Measurements from ENCODE around the gene DDX19B.
A peak's percentile ranks its signal among the peaks of the same experiment; 100 is the strongest.
"Not testable (repeated sequence)": the region's sequence is repeated elsewhere in the genome, so short reads cannot be mapped to it uniquely, and the experiment has no call there.

DDX19B gene

GRCh38 chr16:70304892-70305448 is 6.0 kb downstream of the DDX19B start:
- TF ChIP-seq POLR2A (IDR thresholded peaks at IDR 0.05; ENCODE audit: low read depth, low read length) = no peak
- FAIRE-seq (peak; percentile 38), DNase-seq (ENCODE audit: insufficient read length, low spot score) (no peak)

DNA sequence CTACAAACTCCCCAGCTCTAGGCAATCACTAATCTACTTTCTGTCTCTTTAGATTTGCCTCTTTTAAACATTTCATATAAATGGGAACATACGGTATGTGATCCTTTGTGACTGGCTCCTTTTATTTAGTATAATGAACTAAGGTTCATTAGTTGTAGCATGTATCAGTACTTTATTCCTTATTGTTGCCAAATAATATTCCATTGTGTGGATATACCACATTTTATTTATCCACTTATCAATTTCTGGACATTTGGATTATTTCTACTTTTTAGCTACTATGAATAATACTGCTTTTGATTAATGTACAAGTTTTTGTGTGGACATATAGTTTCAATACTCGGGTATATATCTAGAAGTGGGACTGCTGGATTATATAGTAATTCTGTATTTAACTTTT is 7.9 kb downstream of the DDX19B start:
- DNase-seq (ENCODE audit: insufficient read length, low spot score) (no peak), FAIRE-seq (no peak)
- no peak for TF ChIP-seq POLR2A (IDR thresholded peaks at IDR 0.05; ENCODE audit: low read depth, low read length)

GRCh38 chr16:70307726-70308125 is 8.7 kb downstream of the DDX19B start:
- not testable (repeated sequence) for FAIRE-seq; DNase-seq (ENCODE audit: insufficient read length, low spot score)

DNA sequence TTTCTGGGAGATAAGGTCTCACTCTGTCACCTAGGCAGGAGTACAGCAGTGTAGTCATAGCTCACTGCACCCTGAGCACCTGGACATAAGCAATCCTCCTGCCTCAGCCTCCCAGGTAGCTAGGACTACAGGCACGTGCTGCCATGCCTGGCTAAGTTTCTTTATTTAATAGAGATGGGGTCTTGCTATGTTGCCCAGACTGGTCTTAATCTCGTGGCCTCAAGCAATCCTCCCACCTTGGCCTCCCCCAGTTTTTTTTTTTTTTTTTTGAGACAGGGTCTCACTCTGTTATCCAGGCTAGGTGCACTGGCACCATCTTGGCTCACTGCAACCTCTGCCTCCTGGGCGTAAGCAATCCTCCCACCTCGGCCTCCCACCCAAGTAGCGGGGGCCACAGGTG is 21.1 kb downstream of the DDX19B start:
- TF ChIP-seq POLR2A (IDR thresholded peaks at IDR 0.05; ENCODE audit: low read depth, low read length) = no peak
- FAIRE-seq = no peak
- no peak for DNase-seq (ENCODE audit: insufficient read length, low spot score)

DNA sequence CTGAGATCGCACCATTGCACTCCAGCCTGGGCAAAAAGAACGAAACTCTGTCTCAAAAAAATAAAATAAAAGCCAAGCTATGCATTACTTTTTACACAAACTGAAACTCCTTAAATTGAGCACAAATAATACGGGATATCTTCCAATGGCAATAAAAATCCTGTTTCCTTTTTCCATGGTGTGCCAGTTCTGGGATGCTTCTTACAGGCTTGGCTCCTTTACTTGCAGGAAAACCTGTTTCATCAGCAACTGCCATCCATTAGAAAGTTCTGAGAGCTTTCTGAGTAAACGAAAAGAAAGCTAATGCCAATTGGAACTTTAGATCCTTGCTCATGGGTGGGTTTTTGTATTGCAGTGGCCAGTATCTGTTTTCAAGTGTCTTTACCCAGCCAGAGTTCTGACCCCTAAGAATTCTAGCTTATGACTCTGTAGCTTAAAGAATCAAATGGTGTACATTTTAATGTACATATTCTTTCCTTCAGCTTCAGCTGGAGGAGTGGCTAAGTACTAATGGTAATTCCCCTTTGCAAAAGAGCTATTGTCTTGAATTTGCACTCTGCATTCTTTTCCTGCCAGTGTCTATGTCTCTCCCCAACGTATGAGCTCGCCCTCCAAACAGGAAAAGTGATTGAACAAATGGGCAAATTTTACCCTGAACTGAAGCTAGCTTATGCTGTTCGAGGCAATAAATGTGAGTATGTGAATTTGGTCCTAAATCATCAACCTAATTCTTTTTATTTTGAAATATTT is 26.2 kb downstream of the DDX19B start:
- FAIRE-seq = no peak
- no peak for TF ChIP-seq POLR2A (IDR thresholded peaks at IDR 0.05; ENCODE audit: low read depth, low read length)

DNA sequence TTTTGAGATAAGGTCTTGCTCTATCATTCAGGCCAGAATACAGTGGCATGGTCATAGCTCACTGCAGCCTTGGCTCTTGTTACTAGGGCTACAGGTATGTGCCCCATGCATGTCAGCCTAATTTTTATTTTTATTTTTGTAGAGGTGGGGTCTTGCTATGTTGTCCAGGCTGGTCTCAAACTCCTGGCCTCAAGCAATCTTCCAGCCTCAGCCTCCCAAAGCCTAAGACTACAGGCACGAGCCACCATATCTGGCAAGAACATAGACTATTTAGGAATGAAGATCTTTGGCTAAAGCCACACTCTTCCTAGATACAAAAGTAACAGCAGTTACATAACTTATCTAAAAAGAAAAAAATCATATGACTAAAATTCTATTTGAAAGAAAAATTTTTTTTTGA is 32.1 kb downstream of the DDX19B start:
- no peak for TF ChIP-seq POLR2A (IDR thresholded peaks at IDR 0.05; ENCODE audit: low read depth, low read length)

More for the DNA sequence above, 26.2 kb downstream of the DDX19B start:
- no peak for DNase-seq (ENCODE audit: insufficient read length, low spot score)

DNA sequence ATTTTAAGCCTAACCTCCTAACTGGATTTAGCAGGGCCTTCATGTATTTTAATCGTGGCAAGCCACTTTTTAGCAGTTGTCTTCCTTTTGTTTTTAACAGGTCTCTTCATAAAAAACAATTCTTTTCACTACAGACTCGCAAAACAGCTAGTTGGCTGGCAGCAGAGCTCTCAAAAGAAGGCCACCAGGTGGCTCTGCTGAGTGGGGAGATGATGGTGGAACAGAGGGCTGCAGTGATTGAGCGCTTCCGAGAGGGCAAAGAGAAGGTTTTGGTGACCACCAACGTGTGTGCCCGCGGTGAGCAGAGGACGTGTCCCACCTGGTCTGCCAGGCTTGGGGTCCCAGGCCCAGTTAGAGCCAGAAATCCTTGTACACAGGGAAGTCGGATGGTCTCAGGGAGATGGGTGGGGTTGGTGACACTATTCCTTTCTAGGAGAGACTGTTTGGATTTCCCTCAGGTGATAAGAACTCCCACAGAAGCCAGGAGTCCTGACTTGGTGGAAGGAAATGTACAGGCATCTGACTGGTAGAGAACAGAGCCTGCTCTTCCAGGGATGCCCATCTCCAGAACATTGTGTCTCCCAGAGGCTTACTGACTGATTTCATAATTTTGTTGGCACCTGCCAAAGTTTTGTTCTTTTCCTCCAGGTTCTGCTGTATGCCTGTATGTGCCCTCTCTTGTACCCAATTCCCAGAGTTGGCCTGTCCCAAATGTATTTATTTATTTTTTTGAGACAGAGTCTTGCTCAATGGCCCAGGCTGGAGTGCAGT is 32.8 kb downstream of the DDX19B start:
- DNase-seq (ENCODE audit: insufficient read length, low spot score) = no peak
- FAIRE-seq = no peak
- TF ChIP-seq POLR2A (IDR thresholded peaks at IDR 0.05; ENCODE audit: low read depth, low read length) = no peak

More for the DNA sequence above, 32.1 kb downstream of the DDX19B start:
- FAIRE-seq = no peak
- DNase-seq (ENCODE audit: insufficient read length, low spot score) = no peak

- DNase-seq (ENCODE audit: insufficient read length, low spot score); FAIRE-seq: not testable (repeated sequence)
These were observed 33.7 kb downstream of the DDX19B start for GRCh38 chr16:70332728-70333127.

- TF ChIP-seq POLR2A (IDR thresholded peaks at IDR 0.05; ENCODE audit: low read depth, low read length) = no peak
- FAIRE-seq (no peak), DNase-seq (ENCODE audit: insufficient read length, low spot score) (no peak)
These were observed 38.8 kb downstream of the DDX19B start for GRCh38 chr16:70337814-70338213.

GRCh38 chr16:70341600-70341999 is 42.6 kb downstream of the DDX19B start:
- no peak for TF ChIP-seq POLR2A (IDR thresholded peaks at IDR 0.05; ENCODE audit: low read depth, low read length)
- DNase-seq (ENCODE audit: insufficient read length, low spot score) (no peak), FAIRE-seq (no peak)

DNA sequence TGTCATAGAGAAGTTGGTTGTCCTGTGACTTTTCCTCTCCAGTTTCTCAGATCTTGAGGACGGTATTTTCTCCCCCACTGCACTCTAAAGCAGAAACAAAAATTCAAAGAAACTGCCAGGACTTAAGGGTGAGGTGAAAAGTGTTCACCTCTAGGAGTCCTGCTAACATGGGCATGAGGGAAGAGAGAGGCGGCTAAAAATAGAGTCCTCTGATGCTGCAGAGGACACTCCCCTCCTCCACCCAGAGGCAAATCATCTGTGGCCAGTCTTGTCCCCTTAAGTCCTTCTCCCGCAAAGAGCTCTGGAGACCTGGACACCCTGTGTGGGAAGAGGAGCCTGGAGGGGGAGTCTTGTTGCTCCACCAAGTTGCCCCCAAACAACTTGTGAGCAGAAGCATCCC is 43.0 kb downstream of the DDX19B start:
- DNase-seq (ENCODE audit: insufficient read length, low spot score) (no peak), FAIRE-seq (no peak)
- no peak for TF ChIP-seq POLR2A (IDR thresholded peaks at IDR 0.05; ENCODE audit: low read depth, low read length)

DNA sequence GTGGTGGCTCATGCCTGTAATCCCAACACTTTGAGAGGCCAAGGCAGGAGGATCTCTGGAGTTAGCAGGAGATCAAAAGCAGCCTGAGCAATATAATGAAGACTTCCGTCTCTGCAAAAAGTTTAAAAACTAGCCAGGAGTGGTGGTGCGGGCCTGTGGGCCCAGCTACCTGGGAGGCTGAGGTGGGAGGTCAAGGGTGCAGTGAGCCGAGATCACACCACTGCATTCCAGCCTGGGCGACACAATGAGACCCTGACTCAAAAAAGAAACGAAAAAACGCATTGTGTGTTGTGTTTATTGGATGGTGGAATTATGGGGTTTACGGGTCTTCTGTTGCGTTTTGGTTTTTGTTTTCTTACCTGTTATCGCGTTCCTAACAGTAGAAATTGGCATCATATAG is 46.9 kb downstream of the DDX19B start:
- no peak for FAIRE-seq
- TF ChIP-seq POLR2A (IDR thresholded peaks at IDR 0.05; ENCODE audit: low read depth, low read length) = no peak
- no peak for DNase-seq (ENCODE audit: insufficient read length, low spot score)

- no peak for DNase-seq (ENCODE audit: insufficient read length, low spot score)
- TF ChIP-seq POLR2A (IDR thresholded peaks at IDR 0.05; ENCODE audit: low read depth, low read length) = no peak
- FAIRE-seq = no peak
These were observed 50.0 kb downstream of the DDX19B start for GRCh38 chr16:70348991-70349390.

GRCh38 chr16:70349783-70350182 is 50.8 kb downstream of the DDX19B start:
- no peak for DNase-seq (ENCODE audit: insufficient read length, low spot score)
- FAIRE-seq = no peak

DNA sequence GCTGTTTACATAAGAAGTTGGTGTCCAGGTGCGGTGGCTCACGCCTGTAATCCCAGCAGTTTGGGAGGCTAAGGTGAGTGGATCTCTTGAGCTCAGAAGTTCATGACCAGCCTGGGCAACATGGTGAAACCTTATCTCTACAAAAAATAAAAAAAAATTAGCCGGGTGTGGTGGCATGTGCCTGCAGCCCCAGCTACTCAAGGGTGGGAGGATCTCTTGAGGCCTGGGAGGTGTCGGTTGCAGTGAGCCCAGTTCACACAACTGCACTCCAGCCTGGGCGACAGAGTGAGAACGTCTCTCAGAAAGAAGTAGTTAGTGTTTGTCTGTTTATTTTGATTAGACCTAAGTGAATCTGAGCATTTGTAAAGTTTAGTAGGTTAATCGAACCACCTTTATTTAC is 60.6 kb downstream of the DDX19B start:
- DNase-seq (ENCODE audit: insufficient read length, low spot score) (no peak), FAIRE-seq (no peak)
- no peak for TF ChIP-seq POLR2A (IDR thresholded peaks at IDR 0.05; ENCODE audit: low read depth, low read length)

More at GRCh38 chr16:70349783-70350182, 50.8 kb downstream of the DDX19B start:
- no peak for TF ChIP-seq POLR2A (IDR thresholded peaks at IDR 0.05; ENCODE audit: low read depth, low read length)
